Ovary (tissue), 3 donors: ENCODE measurements around the gene OSBPL5.

ENCODE experiments used
- CTCF ChIP-seq, 3 donors: fragments of 450-650 bp in 2 of 3; fragments of 200-600 bp in 1 of 3; IDR thresholded peaks; one replicate each; pipeline versions ENCODE4 v1.5.1 to v1.8.0; 2016 to 2022; ENCODE audit warnings: antibody characterized with exemption in 3 of 3, mild to moderate bottlenecking in 1 of 3
- EP300 ChIP-seq: sonication (generic); formaldehyde crosslinking; IDR thresholded peaks from one replicate; pipeline ENCODE4 v1.6.1; 2017; ENCODE audit warnings: antibody characterized with exemption
- POLR2A ChIP-seq: fragments of 450-650 bp; IDR thresholded peaks from one replicate; pipeline ENCODE4 v1.6.1; 2017; ENCODE audit warnings: antibody characterized with exemption, mild to moderate bottlenecking, moderate library complexity
- donor health status: DM: no; HTN: no; CAD: no.

GRCh38 chr11:3091846-3092602, 73.1 kb downstream of the OSBPL5 start:
- peak; percentile 90 to 100 (median 92) for TF ChIP-seq CTCF (IDR thresholded peaks at IDR 0.05)
- TF ChIP-seq POLR2A, result no peak
- TF ChIP-seq EP300, result no peak
